ENCODE measurements around the gene CXCL11.
"Not testable (repeated sequence)": the region's sequence is repeated elsewhere in the genome, so short reads cannot be mapped to it uniquely, and the experiment has no call there.

Gene CXCL11

DNA sequence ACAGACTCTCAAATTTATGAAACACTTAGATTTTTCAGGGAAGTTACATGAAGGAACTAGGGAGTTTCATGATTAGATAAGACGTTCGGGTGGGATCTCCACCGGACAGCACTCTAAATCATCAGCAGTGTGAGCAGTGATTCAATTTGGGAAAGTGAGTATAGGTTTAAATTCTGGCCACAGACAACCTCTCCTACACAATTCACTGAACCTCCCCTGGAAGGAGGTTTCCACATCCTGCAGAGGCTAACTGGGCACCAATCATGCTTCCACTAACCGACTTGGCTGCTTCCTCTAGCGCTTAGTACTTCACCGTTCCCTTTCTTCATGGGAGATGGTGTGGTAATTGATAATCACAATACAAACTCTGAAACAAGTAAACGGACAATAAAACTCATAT is 34.2 kb downstream of the CXCL11 start:
- Histone ChIP-seq H3K9me2 (replicated peaks; ENCODE audit: low read depth, low read length) (no peaks in the 10 kb centered on the region), H3K79me2 (ENCODE audit: insufficient read depth, low read length) (no peaks in the 10 kb centered on the region), H2AFZ (ENCODE audit: low read length) (no peak overlapping the region), H3K4me3 (ENCODE audit: low read length, poor library complexity, severe bottlenecking) (no peak overlapping the region), H3K27me3 (ENCODE audit: insufficient read depth, low read length, poor library complexity, severe bottlenecking) (no peaks in the 10 kb centered on the region), H3K9me3 (ENCODE audit: insufficient read depth, low read depth, low read length) (no peaks in the 10 kb centered on the region), H3K36me3 (ENCODE audit: insufficient read depth, low read length) (no peaks in the 10 kb centered on the region), H3K4me1 (ENCODE audit: insufficient read depth, low read length, poor library complexity, severe bottlenecking) (no peaks in the 10 kb centered on the region), H4K20me1 (ENCODE audit: insufficient read depth, low read length, poor library complexity, severe bottlenecking) (no peaks in the 10 kb centered on the region), H3K4me2 (ENCODE audit: low read depth, low read length, poor library complexity, severe bottlenecking) (no peak overlapping the region), H3K9ac (ENCODE audit: low read depth, low read length, poor library complexity, severe bottlenecking) (no peak overlapping the region), H3F3A (ENCODE audit: low read depth) (no peaks in the 10 kb centered on the region)
- no peak for TF ChIP-seq EZH2phosphoT487 (IDR thresholded peaks at IDR 0.05; ENCODE audit: borderline replicate concordance)
- TF ChIP-seq, protein P1, sequence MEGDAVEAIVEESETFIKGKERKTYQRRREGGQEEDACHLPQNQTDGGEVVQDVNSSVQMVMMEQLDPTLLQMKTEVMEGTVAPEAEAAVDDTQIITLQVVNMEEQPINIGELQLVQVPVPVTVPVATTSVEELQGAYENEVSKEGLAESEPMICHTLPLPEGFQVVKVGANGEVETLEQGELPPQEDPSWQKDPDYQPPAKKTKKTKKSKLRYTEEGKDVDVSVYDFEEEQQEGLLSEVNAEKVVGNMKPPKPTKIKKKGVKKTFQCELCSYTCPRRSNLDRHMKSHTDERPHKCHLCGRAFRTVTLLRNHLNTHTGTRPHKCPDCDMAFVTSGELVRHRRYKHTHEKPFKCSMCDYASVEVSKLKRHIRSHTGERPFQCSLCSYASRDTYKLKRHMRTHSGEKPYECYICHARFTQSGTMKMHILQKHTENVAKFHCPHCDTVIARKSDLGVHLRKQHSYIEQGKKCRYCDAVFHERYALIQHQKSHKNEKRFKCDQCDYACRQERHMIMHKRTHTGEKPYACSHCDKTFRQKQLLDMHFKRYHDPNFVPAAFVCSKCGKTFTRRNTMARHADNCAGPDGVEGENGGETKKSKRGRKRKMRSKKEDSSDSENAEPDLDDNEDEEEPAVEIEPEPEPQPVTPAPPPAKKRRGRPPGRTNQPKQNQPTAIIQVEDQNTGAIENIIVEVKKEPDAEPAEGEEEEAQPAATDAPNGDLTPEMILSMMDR (conservative IDR thresholded peaks at IDR 0.05; ENCODE audit: low read length): no peak

- no peaks in the 10 kb centered on the region for H3K27me3 ChIP-seq (ENCODE audit: insufficient read depth, low read length, poor library complexity, severe bottlenecking)
- no peaks in the 10 kb centered on the region for H3K79me2 ChIP-seq (ENCODE audit: insufficient read depth, low read length)
- H2AFZ ChIP-seq (ENCODE audit: low read length): no peak overlapping the region
- no peak overlapping the region for H3K4me2 ChIP-seq (ENCODE audit: low read depth, low read length, poor library complexity, severe bottlenecking)
- H4K20me1 ChIP-seq (ENCODE audit: insufficient read depth, low read length, poor library complexity, severe bottlenecking): no peaks in the 10 kb centered on the region
- H3F3A ChIP-seq (ENCODE audit: low read depth): no peaks in the 10 kb centered on the region
- H3K9me2 ChIP-seq (replicated peaks; ENCODE audit: low read depth, low read length): no peaks in the 10 kb centered on the region
- H3K9me3 ChIP-seq (ENCODE audit: insufficient read depth, low read depth, low read length): no peaks in the 10 kb centered on the region
- no peak overlapping the region for H3K9ac ChIP-seq (ENCODE audit: low read depth, low read length, poor library complexity, severe bottlenecking)
- no peaks in the 10 kb centered on the region for H3K4me1 ChIP-seq (ENCODE audit: insufficient read depth, low read length, poor library complexity, severe bottlenecking)
- H3K36me3 ChIP-seq (ENCODE audit: insufficient read depth, low read length): no peaks in the 10 kb centered on the region
- TF ChIP-seq, protein P1 (conservative IDR thresholded peaks at IDR 0.05; ENCODE audit: low read length): no peak
- no peak for TF ChIP-seq EZH2phosphoT487 (IDR thresholded peaks at IDR 0.05; ENCODE audit: borderline replicate concordance)
- H3K4me3 ChIP-seq (ENCODE audit: low read length, poor library complexity, severe bottlenecking): no peak overlapping the region
Observed at GRCh38 chr4:76000279-76000678, 35.6 kb downstream of the CXCL11 start.

GRCh38 chr4:75998525-75999147 is 37.2 kb downstream of the CXCL11 start:
- H3K79me2 ChIP-seq (ENCODE audit: insufficient read depth, low read length); H3F3A ChIP-seq (ENCODE audit: low read depth); H4K20me1 ChIP-seq (ENCODE audit: insufficient read depth, low read length, poor library complexity, severe bottlenecking); H2AFZ ChIP-seq (ENCODE audit: low read length); H3K4me3 ChIP-seq (ENCODE audit: low read length, poor library complexity, severe bottlenecking); H3K36me3 ChIP-seq (ENCODE audit: insufficient read depth, low read length); H3K4me1 ChIP-seq (ENCODE audit: insufficient read depth, low read length, poor library complexity, severe bottlenecking); H3K4me2 ChIP-seq (ENCODE audit: low read depth, low read length, poor library complexity, severe bottlenecking); H3K9me2 ChIP-seq (replicated peaks; ENCODE audit: low read depth, low read length); H3K9ac ChIP-seq (ENCODE audit: low read depth, low read length, poor library complexity, severe bottlenecking); H3K9me3 ChIP-seq (ENCODE audit: insufficient read depth, low read depth, low read length); H3K27me3 ChIP-seq (ENCODE audit: insufficient read depth, low read length, poor library complexity, severe bottlenecking): not testable (repeated sequence)

DNA sequence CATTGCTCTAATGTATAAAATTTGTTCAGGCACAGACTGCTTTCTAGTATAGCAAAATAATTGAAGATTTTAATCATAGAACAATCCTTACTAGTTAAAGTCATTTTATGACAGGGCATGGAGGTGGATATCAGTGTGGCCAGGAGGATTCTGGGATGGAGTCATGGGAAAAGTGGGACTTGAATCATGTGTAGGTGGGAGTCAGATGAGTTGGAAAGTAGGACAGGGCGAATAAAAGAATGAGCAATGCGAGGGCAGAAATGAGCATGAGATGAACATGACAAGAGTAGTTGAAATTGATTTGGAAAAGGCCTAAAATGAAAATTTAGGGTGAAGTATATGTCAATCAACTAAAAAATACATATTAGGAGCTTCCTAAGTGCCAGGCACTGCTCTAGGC is 37.9 kb downstream of the CXCL11 start:
- H3K4me2 ChIP-seq (ENCODE audit: low read depth, low read length, poor library complexity, severe bottlenecking): no peak overlapping the region
- no peaks in the 10 kb centered on the region for H3K79me2 ChIP-seq (ENCODE audit: insufficient read depth, low read length)
- H3K36me3 ChIP-seq (ENCODE audit: insufficient read depth, low read length): no peaks in the 10 kb centered on the region
- H3F3A ChIP-seq (ENCODE audit: low read depth): no peaks in the 10 kb centered on the region
- no peaks in the 10 kb centered on the region for H3K9me3 ChIP-seq (ENCODE audit: insufficient read depth, low read depth, low read length)
- no peaks in the 10 kb centered on the region for H3K27me3 ChIP-seq (ENCODE audit: insufficient read depth, low read length, poor library complexity, severe bottlenecking)
- no peaks in the 10 kb centered on the region for H3K4me1 ChIP-seq (ENCODE audit: insufficient read depth, low read length, poor library complexity, severe bottlenecking)
- H2AFZ ChIP-seq (ENCODE audit: low read length): no peak overlapping the region
- H3K4me3 ChIP-seq (ENCODE audit: low read length, poor library complexity, severe bottlenecking): no peak overlapping the region
- H4K20me1 ChIP-seq (ENCODE audit: insufficient read depth, low read length, poor library complexity, severe bottlenecking): no peaks in the 10 kb centered on the region
- no peak for TF ChIP-seq EZH2phosphoT487 (IDR thresholded peaks at IDR 0.05; ENCODE audit: borderline replicate concordance)
- TF ChIP-seq, protein P1 (conservative IDR thresholded peaks at IDR 0.05; ENCODE audit: low read length): no peak
- no peak overlapping the region for H3K9ac ChIP-seq (ENCODE audit: low read depth, low read length, poor library complexity, severe bottlenecking)
- H3K9me2 ChIP-seq (replicated peaks; ENCODE audit: low read depth, low read length): no peaks in the 10 kb centered on the region

Data from Loucy (cell line).